TTC549 (cell line): ENCODE measurements around the gene ARL5C.

Experiments
- FAIRE-seq: peaks from 2 replicates; lab custom pipeline; 2012; peaks lifted over from hg19 to GRCh38; lab: Jason Lieb, UNC

Gene ARL5C

GRCh38 chr17:39165841-39166349, at the start of gene ARL5C:
ARL5C (minus strand) TSS chr17:39166161; CDS start chr17:39165760, 401 bp downstream.
- FAIRE-seq = no peak

- FAIRE-seq = no peak
Measured at GRCh38 chr17:39213852-39214251, 47.9 kb upstream of the ARL5C start.

GRCh38 chr17:39212841-39213480, 47.0 kb upstream of the ARL5C start:
- FAIRE-seq = no peak

GRCh38 chr17:39212195-39212810, 46.3 kb upstream of the ARL5C start:
- no peak for FAIRE-seq

GRCh38 chr17:39210093-39210434, 44.1 kb upstream of the ARL5C start:
- no peak for FAIRE-seq

GRCh38 chr17:39209317-39210092, 43.5 kb upstream of the ARL5C start:
- FAIRE-seq = no peak

- FAIRE-seq = no peak
Measured at GRCh38 chr17:39208893-39209292, 42.9 kb upstream of the ARL5C start.

- no peak for FAIRE-seq
Measured at GRCh38 chr17:39208136-39208535, 42.2 kb upstream of the ARL5C start.

GRCh38 chr17:39205112-39205526, 39.2 kb upstream of the ARL5C start:
- FAIRE-seq = no peak

GRCh38 chr17:39204245-39204644, 38.3 kb upstream of the ARL5C start:
- FAIRE-seq = no peak

- no peak for FAIRE-seq
Measured at GRCh38 chr17:39200957-39201510, 35.1 kb upstream of the ARL5C start.

GRCh38 chr17:39200070-39200879, 34.3 kb upstream of the ARL5C start, which contains the start of gene RPL19:
RPL19 (plus strand) TSS chr17:39200283; CDS start chr17:39200345, 62 bp downstream.
- no peak for FAIRE-seq

- peak; percentile 79 for FAIRE-seq
Measured at GRCh38 chr17:39199820-39200069, 33.8 kb upstream of the ARL5C start.

GRCh38 chr17:39198186-39198566, 32.2 kb upstream of the ARL5C start:
- FAIRE-seq = no peak

- no peak for FAIRE-seq
Measured at GRCh38 chr17:39197380-39198185, 31.6 kb upstream of the ARL5C start, which contains the start of gene CACNB1. CACNB1 (minus strand) TSS chr17:39197669; CDS start chr17:39197495, 174 bp downstream.

- no peak for FAIRE-seq
Measured at GRCh38 chr17:39196808-39197291, 30.9 kb upstream of the ARL5C start.

GRCh38 chr17:39196241-39196807, 30.4 kb upstream of the ARL5C start:
- no peak for FAIRE-seq

- no peak for FAIRE-seq
Measured at GRCh38 chr17:39195568-39196160, 29.7 kb upstream of the ARL5C start.

GRCh38 chr17:39194985-39195524, 29.1 kb upstream of the ARL5C start:
- no peak for FAIRE-seq
